ENCODE measurements around the gene CFAP46. TPM values are rescaled to one million over a fixed set of nuclear protein-coding genes. Genes with fewer than 3 reads are reported as not detected.
"Not testable (repeated sequence)": the region's sequence is repeated elsewhere in the genome, so short reads cannot be mapped to it uniquely, and the experiment has no call there.

The CFAP46 gene
- total RNA-seq, 1 donor from 2014 or later = 1.6 TPM

- H3K27ac ChIP-seq = no peak overlapping the region
- H3K79me2 ChIP-seq (ENCODE audit: low read depth) = no peaks in the 10 kb centered on the region
- H3K4me1 ChIP-seq = no peaks in the 10 kb centered on the region
- H3F3A ChIP-seq (ENCODE audit: low read depth) = no peaks in the 10 kb centered on the region
- no peak overlapping the region for H3K9ac ChIP-seq
- H3K4me2 ChIP-seq = no peak overlapping the region
- H3K27ac Mint-ChIP-seq = no peak overlapping the region
- H3K4me3 ChIP-seq = no peak overlapping the region
- TF ChIP-seq EZH2 (IDR thresholded peaks at IDR 0.05) (no peak), EZH2phosphoT487 (IDR thresholded peaks at IDR 0.05) (no peak), CTCF (IDR thresholded peaks at IDR 0.05) (no peak)
- H3K27me3 Mint-ChIP-seq (ENCODE audit: insufficient read depth, low read depth) = peaks cover 4% of the 10 kb centered on the region
- H3K27me3 ChIP-seq = no peaks in the 10 kb centered on the region
- H3K4me3 Mint-ChIP-seq = no peak overlapping the region
- no peaks in the 10 kb centered on the region for H3K36me3 ChIP-seq
- H3K9me3 ChIP-seq (ENCODE audit: low read depth) = no peaks in the 10 kb centered on the region
- H3K9me3 Mint-ChIP-seq = peaks cover 20% of the 10 kb centered on the region
- no peaks in the 10 kb centered on the region for H4K20me1 ChIP-seq (ENCODE audit: low read depth)
- H2AFZ ChIP-seq (replicated peaks) = no peak overlapping the region
- H3K4me1 Mint-ChIP-seq = no peaks in the 10 kb centered on the region
- no peaks in the 10 kb centered on the region for H3K36me3 Mint-ChIP-seq
- no peak for DNase-seq (ENCODE audit: low spot score)
Measured at GRCh38 chr10:132904814-132905649, 37.3 kb downstream of the CFAP46 start.

- Mint-ChIP-seq H3K27me3 (ENCODE audit: insufficient read depth, low read depth) (peaks cover 4% of the 10 kb centered on the region), H3K9me3 (peaks cover 20% of the 10 kb centered on the region), H3K36me3 (no peaks in the 10 kb centered on the region), H3K27ac (no peak overlapping the region), H3K4me1 (no peaks in the 10 kb centered on the region), H3K4me3 (no peak overlapping the region)
- Histone ChIP-seq H3K27ac (no peak overlapping the region), H4K20me1 (ENCODE audit: low read depth) (no peaks in the 10 kb centered on the region), H3K4me1 (no peaks in the 10 kb centered on the region), H3K9ac (no peak overlapping the region), H3F3A (ENCODE audit: low read depth) (no peaks in the 10 kb centered on the region), H3K36me3 (no peaks in the 10 kb centered on the region), H3K79me2 (ENCODE audit: low read depth) (no peaks in the 10 kb centered on the region), H3K4me3 (no peak overlapping the region), H3K4me2 (no peak overlapping the region), H3K9me3 (ENCODE audit: low read depth) (no peaks in the 10 kb centered on the region), H3K27me3 (no peaks in the 10 kb centered on the region), H2AFZ (replicated peaks) (no peak overlapping the region)
- TF ChIP-seq EZH2phosphoT487 (IDR thresholded peaks at IDR 0.05) = no peak
- TF ChIP-seq CTCF (IDR thresholded peaks at IDR 0.05) = peak; percentile 94
- peak; percentile 63 for DNase-seq (ENCODE audit: low spot score)
Measured at GRCh38 chr10:132904181-132904813, 38.1 kb downstream of the CFAP46 start.

GRCh38 chr10:132902656-132903575 lies 39.5 kb downstream of the CFAP46 start:
- H3K4me3 Mint-ChIP-seq; H3K4me1 ChIP-seq; H2AFZ ChIP-seq (replicated peaks); H3K9me3 ChIP-seq (ENCODE audit: low read depth); H3K36me3 ChIP-seq; H3K4me1 Mint-ChIP-seq; H3K4me3 ChIP-seq; H3K27ac ChIP-seq; H3K79me2 ChIP-seq (ENCODE audit: low read depth); DNase-seq (ENCODE audit: low spot score); H3K36me3 Mint-ChIP-seq; H4K20me1 ChIP-seq (ENCODE audit: low read depth); H3K9ac ChIP-seq; H3K4me2 ChIP-seq; H3K27me3 ChIP-seq; H3F3A ChIP-seq (ENCODE audit: low read depth); H3K27ac Mint-ChIP-seq; H3K27me3 Mint-ChIP-seq (ENCODE audit: insufficient read depth, low read depth): not testable (repeated sequence)
- H3K9me3 Mint-ChIP-seq = peaks cover 20% of the 10 kb centered on the region
